Testis (tissue), 3 donors: ENCODE measurements around the gene UTF1. TPM values are rescaled to one million over a fixed set of nuclear protein-coding genes. Genes with fewer than 3 reads are reported as not detected.
A peak's percentile ranks its signal among the peaks of the same experiment; 100 is the strongest.

Source experiments
- DNase-seq: peaks from one replicate; pipeline ENCODE4 v3.0.0-alpha.2; 2019
- H3K27ac ChIP-seq, 2 donors: fragments of 200-600 bp; sonication (generic); one replicate each; pipeline ENCODE4 v1.5.1; 2019
- H3K27me3 ChIP-seq: fragments of 200-600 bp; sonication (generic); one replicate; pipeline ENCODE4 v1.5.1; 2019
- H3K36me3 ChIP-seq: fragments of 200-600 bp; sonication (generic); one replicate; pipeline ENCODE4 v1.5.1; 2017; ENCODE audit warnings: low read depth; ENCODE audit errors: missing control alignments
- H3K4me1 ChIP-seq: fragments of 200-600 bp; sonication (generic); one replicate; pipeline ENCODE4 v1.5.1; 2019
- H3K4me3 ChIP-seq, 2 donors: fragments of 200-600 bp; sonication (generic); one replicate each; pipeline ENCODE4 v1.5.1; 2017 to 2019
- H3K9me3 ChIP-seq: fragments of 200-600 bp; sonication (generic); one replicate; pipeline ENCODE4 v1.5.1; 2017
- POLR2A ChIP-seq: fragments of 450-650 bp; IDR thresholded peaks from one replicate; pipeline ENCODE4 v1.6.1; 2017; ENCODE audit warnings: antibody characterized with exemption, mild to moderate bottlenecking, moderate library complexity
- whole genome bisulfite sequencing, 2 donors: methylation state at CpG; one replicate each; pipeline ENCODE4 v1.1.5; 2018; 5-methylcytosine and 5-hydroxymethylcytosine counted together
- intact Hi-C: fragments of 100-400 bp; cut with DNase I; formaldehyde crosslinking; loops from one replicate; pipeline ENCODE4 v1.15.1; 2023; ENCODE audit warnings: low total_unique reads
- polyA plus RNA-seq: library from polyadenylated mRNA; stranded (reverse); fragments of 350-450 nt; fragmentation: Illumina TruSeq; extraction: RNeasy Lipid Tissue Mini Kit (QIAGEN cat#74804); gene quantifications from one replicate; pipeline ENCODE4 v1.2.3, GENCODE V29; 2014; ENCODE audit warnings: low read depth, low replicate concordance; ENCODE audit not compliant: insufficient read depth
- total RNA-seq, 2 donors: library from RNA; depleted of rRNA; stranded (reverse); fragments of >200 nt; gene quantifications; one replicate each; pipeline ENCODE4 v1.2.3, GENCODE V29; 2016
- TF ChIP-seq, protein P1 (sequence below), 3 experiments: fragments of 450-650 bp in 2 of 3; fragments of 200-600 bp in 1 of 3; sonication (generic) in 1 of 3; IDR thresholded peaks; one replicate each; pipeline ENCODE4 v1.5.1; 2016 to 2019; ENCODE audit warnings: antibody characterized with exemption in 3 of 3, mild to moderate bottlenecking in 2 of 3, moderate library complexity in 1 of 3

Gene UTF1
- total and polyA plus RNA-seq, 3 donors from 2014 or later = 5.3 to 18.6 (median 17.2) TPM

DNA sequence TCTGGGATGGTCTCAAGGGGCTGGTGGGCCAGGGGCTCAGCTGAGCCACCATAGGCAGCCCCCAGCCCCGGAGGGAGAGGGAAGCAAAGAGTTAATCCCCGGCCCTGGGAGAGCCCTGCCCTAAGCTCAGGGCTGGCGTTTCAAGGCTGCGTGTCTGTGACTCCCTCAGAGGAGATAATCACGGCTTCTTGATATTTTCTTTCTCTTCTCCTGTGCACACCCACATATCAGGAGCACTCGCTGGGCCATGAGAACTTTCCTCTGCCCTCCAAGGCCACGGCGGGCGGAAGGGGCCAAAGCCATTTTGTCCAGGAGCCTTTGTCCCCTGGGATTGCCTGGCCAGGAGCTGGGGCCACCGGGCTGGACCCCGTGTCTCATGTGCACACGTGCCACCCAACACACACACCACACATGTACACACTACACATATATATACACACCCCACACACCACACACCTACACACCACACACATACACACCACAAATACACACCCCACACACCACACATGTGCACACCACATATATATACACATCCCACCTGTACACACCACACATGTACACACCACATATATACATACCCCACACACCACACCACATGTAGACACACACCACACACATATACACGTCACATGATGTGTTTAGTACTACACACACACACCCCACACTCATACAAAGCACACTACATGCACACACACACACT is 24.6 kb downstream of the UTF1 start:
- H3K27me3 ChIP-seq = no peaks in the 10 kb centered on the region
- intact Hi-C loops = no loop called here
- no peaks in the 10 kb centered on the region for H3K9me3 ChIP-seq
- peak; percentile 81 for DNase-seq
- 27 to 47% methylated on average over 11 to 13 of the region's 13 CpGs for WGBS, 2 donors
- H3K36me3 ChIP-seq = no peaks in the 10 kb centered on the region
- H3K4me3 ChIP-seq = no peak overlapping the region
- peak overlapping the region in 1 of 2 donors; percentile 53 for H3K27ac ChIP-seq
- TF ChIP-seq POLR2A = no peak
- TF ChIP-seq, protein P1, sequence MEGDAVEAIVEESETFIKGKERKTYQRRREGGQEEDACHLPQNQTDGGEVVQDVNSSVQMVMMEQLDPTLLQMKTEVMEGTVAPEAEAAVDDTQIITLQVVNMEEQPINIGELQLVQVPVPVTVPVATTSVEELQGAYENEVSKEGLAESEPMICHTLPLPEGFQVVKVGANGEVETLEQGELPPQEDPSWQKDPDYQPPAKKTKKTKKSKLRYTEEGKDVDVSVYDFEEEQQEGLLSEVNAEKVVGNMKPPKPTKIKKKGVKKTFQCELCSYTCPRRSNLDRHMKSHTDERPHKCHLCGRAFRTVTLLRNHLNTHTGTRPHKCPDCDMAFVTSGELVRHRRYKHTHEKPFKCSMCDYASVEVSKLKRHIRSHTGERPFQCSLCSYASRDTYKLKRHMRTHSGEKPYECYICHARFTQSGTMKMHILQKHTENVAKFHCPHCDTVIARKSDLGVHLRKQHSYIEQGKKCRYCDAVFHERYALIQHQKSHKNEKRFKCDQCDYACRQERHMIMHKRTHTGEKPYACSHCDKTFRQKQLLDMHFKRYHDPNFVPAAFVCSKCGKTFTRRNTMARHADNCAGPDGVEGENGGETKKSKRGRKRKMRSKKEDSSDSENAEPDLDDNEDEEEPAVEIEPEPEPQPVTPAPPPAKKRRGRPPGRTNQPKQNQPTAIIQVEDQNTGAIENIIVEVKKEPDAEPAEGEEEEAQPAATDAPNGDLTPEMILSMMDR (IDR thresholded peaks at IDR 0.05) = no peak
- H3K4me1 ChIP-seq = peaks cover 76% of the 10 kb centered on the region

DNA sequence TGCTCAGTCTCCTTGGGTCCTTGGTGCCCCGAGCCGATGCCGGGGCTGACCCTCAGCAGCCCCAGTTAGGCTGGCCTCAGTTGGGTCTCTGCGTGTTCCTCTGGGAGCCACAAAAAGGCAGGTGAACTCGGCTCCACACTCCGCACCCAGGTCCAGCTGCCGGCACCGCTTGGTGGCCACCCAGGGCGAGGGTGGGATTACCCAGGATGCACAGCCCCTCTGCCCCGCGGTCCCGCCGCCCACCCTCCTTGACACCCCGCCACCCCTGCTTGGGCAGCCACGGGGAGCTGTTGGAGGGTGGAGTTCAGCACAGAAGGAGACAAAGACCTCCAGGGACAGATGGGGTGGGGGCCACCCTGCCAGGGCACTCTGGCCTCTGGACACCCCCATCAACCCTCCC is 25.3 kb downstream of the UTF1 start:
- H3K36me3 ChIP-seq = no peaks in the 10 kb centered on the region
- H3K4me1 ChIP-seq = peaks cover 70% of the 10 kb centered on the region
- 72 to 98% methylated on average over 8 to 15 of the region's 15 CpGs for WGBS, 2 donors
- H3K4me3 ChIP-seq = no peak overlapping the region
- H3K27me3 ChIP-seq = no peaks in the 10 kb centered on the region
- H3K9me3 ChIP-seq = no peaks in the 10 kb centered on the region
- DNase-seq = no peak
- intact Hi-C loops = no loop called here
- TF ChIP-seq POLR2A = no peak
- TF ChIP-seq, protein P1 (IDR thresholded peaks at IDR 0.05) = no peak
- H3K27ac ChIP-seq = peak overlapping the region in 1 of 2 donors; percentile 53

GRCh38 chr10:133257489-133258065 is 27.6 kb downstream of the UTF1 start:
- WGBS, 2 donors = 34 to 55% methylated on average over 22 to 27 of the region's 27 CpGs
- H3K9me3 ChIP-seq = no peaks in the 10 kb centered on the region
- intact Hi-C loops = no loop called here
- peak overlapping the region in 1 of 2 donors; percentile 44 for H3K27ac ChIP-seq
- H3K27me3 ChIP-seq = no peaks in the 10 kb centered on the region
- DNase-seq = peak; percentile 85
- H3K4me3 ChIP-seq = no peak overlapping the region
- peaks cover 51% of the 10 kb centered on the region for H3K4me1 ChIP-seq
- no peaks in the 10 kb centered on the region for H3K36me3 ChIP-seq
- TF ChIP-seq, protein P1 (IDR thresholded peaks at IDR 0.05) = peak in 1 of 3 experiments; percentile 13
- no peak for TF ChIP-seq POLR2A

DNA sequence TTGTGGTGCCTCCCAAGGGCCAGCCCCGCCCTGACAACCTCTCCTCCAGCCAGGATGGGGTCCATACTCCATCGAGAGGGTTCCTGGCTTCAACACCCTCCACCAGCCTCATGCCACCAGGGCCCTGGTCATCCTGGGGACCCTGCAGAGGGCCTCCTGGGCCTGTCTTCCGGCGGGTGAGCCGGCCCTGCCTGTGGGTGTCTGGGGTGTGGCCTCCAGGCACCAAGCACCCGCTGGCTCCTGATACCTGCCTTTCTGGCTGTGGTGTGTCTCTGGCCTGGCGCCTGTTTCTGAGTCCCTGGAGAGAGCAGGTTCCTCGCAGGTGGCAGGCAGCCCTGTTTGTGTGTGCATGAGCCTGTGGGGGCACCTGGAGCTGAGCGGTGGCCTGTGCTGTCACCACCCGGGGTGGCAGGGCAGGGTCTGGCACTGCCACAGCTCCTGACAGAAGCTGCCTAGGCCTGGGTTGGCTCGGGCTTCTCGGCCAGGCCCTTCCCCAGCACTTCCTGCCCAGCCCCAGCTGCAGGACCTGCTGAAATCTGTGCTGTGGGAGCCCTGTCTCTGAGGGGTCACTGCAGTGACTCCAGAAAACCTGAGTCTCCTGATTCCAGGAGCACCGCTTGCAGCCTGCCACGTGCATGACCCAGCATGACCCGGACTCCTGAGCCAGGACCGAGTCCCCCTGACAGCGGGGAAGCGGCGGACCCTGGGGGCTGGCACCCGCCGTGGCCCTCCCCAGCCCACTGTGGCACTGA is 28.2 kb downstream of the UTF1 start:
- H3K4me3 ChIP-seq = no peak overlapping the region
- no peak for DNase-seq
- H3K4me1 ChIP-seq = peaks cover 46% of the 10 kb centered on the region
- WGBS, 2 donors = 57 to 58% methylated on average over 5 to 21 of the region's 21 CpGs
- H3K27ac ChIP-seq = peak overlapping the region in 1 of 2 donors; percentile 44
- no peaks in the 10 kb centered on the region for H3K27me3 ChIP-seq
- H3K9me3 ChIP-seq = no peaks in the 10 kb centered on the region
- H3K36me3 ChIP-seq = no peaks in the 10 kb centered on the region
- intact Hi-C loops = no loop called here
- no peak for TF ChIP-seq POLR2A
